ENCODE data around the gene SEMA6A. TPM values are rescaled to one million over a fixed set of nuclear protein-coding genes. Genes with fewer than 3 reads are reported as not detected.

Gene SEMA6A
- total RNA-seq, 1 experiment from 2014 or later: 406 TPM

GRCh38 chr5:116571568-116572349 is 2.9 kb downstream of the SEMA6A start:
- CTCF ChIA-PET: interaction anchor here (1.2 kb wide), 1 partner anchor 292 kb away, joined by 3 read pairs; no protein-coding TSS in a partner anchor
- H3K4me3 Mint-ChIP-seq: peak overlapping the region; percentile 100
- peak overlapping the region; percentile 77; the same call in 1 of the 2 replicates for H3K27ac Mint-ChIP-seq
- DNase-seq (ENCODE audit: low spot score) (no peak), ATAC-seq (no peak)
- POLR2A ChIA-PET: no interaction called here
- peaks cover 66% of the 10 kb centered on the region for H3K36me3 Mint-ChIP-seq
- no peaks in the 10 kb centered on the region for H3K27me3 Mint-ChIP-seq (ENCODE audit: low read depth)
- no peaks in the 10 kb centered on the region for H3K9me3 Mint-ChIP-seq
- H3K4me1 Mint-ChIP-seq: peaks cover 45% of the 10 kb centered on the region
- TF ChIP-seq ZNF219 (CRISPR knock-in tag; IDR thresholded peaks at IDR 0.05; ENCODE audit: borderline replicate concordance): no peak
- TF ChIP-seq ZNF232 (CRISPR knock-in tag; IDR thresholded peaks at IDR 0.05): 0 out of 2 replicates have a peak, but pooled peaks have one; percentile 34
- TF ChIP-seq TEAD1 (CRISPR knock-in tag; IDR thresholded peaks at IDR 0.05): no peak
- TF ChIP-seq ZNF532 (CRISPR knock-in tag; IDR thresholded peaks at IDR 0.05; ENCODE audit: borderline replicate concordance): no peak
- TF ChIP-seq ETV6 (CRISPR knock-in tag; IDR thresholded peaks at IDR 0.05): 0 out of 2 replicates have a peak, but pooled peaks have one; percentile 10
- no peak for TF ChIP-seq IRF1 (CRISPR knock-in tag; IDR thresholded peaks at IDR 0.05)
- TF ChIP-seq ZBTB43 (CRISPR knock-in tag; IDR thresholded peaks at IDR 0.05): no peak
- TF ChIP-seq IRF2 (CRISPR knock-in tag; IDR thresholded peaks at IDR 0.05; ENCODE audit: borderline replicate concordance, low read depth): no peak
- TF ChIP-seq PRRX2 (CRISPR knock-in tag; IDR thresholded peaks at IDR 0.05): no peak
- TF ChIP-seq ATF1 (CRISPR knock-in tag; IDR thresholded peaks at IDR 0.05): no peak

- Mint-ChIP-seq H3K4me1 (peaks cover 63% of the 10 kb centered on the region), H3K9me3 (no peaks in the 10 kb centered on the region), H3K4me3 (peak overlapping the region; percentile 100), H3K27me3 (ENCODE audit: low read depth) (no peaks in the 10 kb centered on the region), H3K27ac (no peak overlapping the region), H3K36me3 (peaks cover 70% of the 10 kb centered on the region)
- ChIA-PET CTCF (interaction anchor here (1.2 kb wide), 1 partner anchor 11 kb away, joined by 4 read pairs; no protein-coding TSS in a partner anchor), POLR2A (no interaction called here)
- TF ChIP-seq GRHL2 (CRISPR knock-in tag; IDR thresholded peaks at IDR 0.05; ENCODE audit: insufficient replicate concordance, severe bottlenecking): no peak
- no peak for TF ChIP-seq ZNF512 (CRISPR knock-in tag; IDR thresholded peaks at IDR 0.05; ENCODE audit: borderline replicate concordance)
- TF ChIP-seq FOXK1 (CRISPR knock-in tag; IDR thresholded peaks at IDR 0.05): no peak
- TF ChIP-seq MAX (CRISPR knock-in tag; IDR thresholded peaks at IDR 0.05): no peak
- TF ChIP-seq SMAD4 (CRISPR knock-in tag; IDR thresholded peaks at IDR 0.05): no peak
- TF ChIP-seq ZNF416 (CRISPR knock-in tag; IDR thresholded peaks at IDR 0.05): no peak
- no peak for TF ChIP-seq NFE2L1 (CRISPR knock-in tag; IDR thresholded peaks at IDR 0.05)
- no peak for TF ChIP-seq CREM (CRISPR knock-in tag; IDR thresholded peaks at IDR 0.05)
- TF ChIP-seq OVOL2 (CRISPR knock-in tag; IDR thresholded peaks at IDR 0.05; ENCODE audit: borderline replicate concordance): no peak
- no peak for TF ChIP-seq ZNF232 (CRISPR knock-in tag; IDR thresholded peaks at IDR 0.05)
- TF ChIP-seq ZNF317 (CRISPR knock-in tag; IDR thresholded peaks at IDR 0.05; ENCODE audit: borderline replicate concordance, low read depth): no peak
- no peak for TF ChIP-seq NFATC4 (CRISPR knock-in tag; IDR thresholded peaks at IDR 0.05)
- no peak for TF ChIP-seq NR2C2 (CRISPR knock-in tag; IDR thresholded peaks at IDR 0.05)
- TF ChIP-seq HMGA2 (CRISPR knock-in tag; IDR thresholded peaks at IDR 0.05): no peak
- no peak for TF ChIP-seq JUN (CRISPR knock-in tag; IDR thresholded peaks at IDR 0.05)
- no peak for TF ChIP-seq IRF1 (CRISPR knock-in tag; IDR thresholded peaks at IDR 0.05)
- no peak for TF ChIP-seq TEAD1 (CRISPR knock-in tag; IDR thresholded peaks at IDR 0.05)
- no peak for DNase-seq (ENCODE audit: low spot score)
- ATAC-seq: no peak
These were observed 4.6 kb downstream of the SEMA6A start for GRCh38 chr5:116569999-116570398.
